ENCODE measurements around the gene EPHB1.
A peak's percentile ranks its signal among the peaks of the same experiment; 100 is the strongest.

EPHB1 gene

GRCh38 chr3:134804508-134805480, 9.7 kb downstream of the EPHB1 start:
- in situ Hi-C loops (cut with MboI; ENCODE audit: low sequenced_read_pairs): no loop called here
- Histone ChIP-seq H3K4me3 (no peak overlapping the region), H3K36me3 (replicated peaks) (no peaks in the 10 kb centered on the region), H3K27me3 (ENCODE audit: low read depth) (0 out of 2 replicates have a peak, but pooled peaks cover 3% of the 10 kb centered on the region), H3K4me1 (no peaks in the 10 kb centered on the region), H3K9me3 (no peaks in the 10 kb centered on the region)
- no peak for DNase-seq (ENCODE audit: low spot score in 2 of 2)

- in situ Hi-C loops (cut with MboI; ENCODE audit: low sequenced_read_pairs): no loop called here
- DNase-seq (ENCODE audit: low spot score in 2 of 2): no peak
- Histone ChIP-seq H3K9me3 (no peaks in the 10 kb centered on the region), H3K4me3 (no peak overlapping the region), H3K36me3 (replicated peaks) (no peaks in the 10 kb centered on the region), H3K4me1 (no peaks in the 10 kb centered on the region), H3K27me3 (ENCODE audit: low read depth) (no peaks in the 10 kb centered on the region)
These were observed 12.1 kb downstream of the EPHB1 start for GRCh38 chr3:134807189-134807588.

GRCh38 chr3:134808835-134809234, 13.8 kb downstream of the EPHB1 start:
- Histone ChIP-seq H3K4me3 (no peak overlapping the region), H3K9me3 (no peaks in the 10 kb centered on the region), H3K36me3 (replicated peaks) (no peaks in the 10 kb centered on the region), H3K27me3 (ENCODE audit: low read depth) (no peaks in the 10 kb centered on the region), H3K4me1 (no peaks in the 10 kb centered on the region)
- in situ Hi-C loops (cut with MboI; ENCODE audit: low sequenced_read_pairs): no loop called here
- no peak for DNase-seq (ENCODE audit: low spot score in 2 of 2)

- Histone ChIP-seq H3K36me3 (replicated peaks) (no peaks in the 10 kb centered on the region), H3K27me3 (ENCODE audit: low read depth) (peaks cover 2% of the 10 kb centered on the region; the same call in 1 of the 2 replicates), H3K4me3 (no peak overlapping the region), H3K4me1 (no peaks in the 10 kb centered on the region), H3K9me3 (no peaks in the 10 kb centered on the region)
- in situ Hi-C loops (cut with MboI; ENCODE audit: low sequenced_read_pairs): no loop called here
- peak in 1 of 2 experiments; percentile 9 for DNase-seq (ENCODE audit: low spot score in 2 of 2)
These were observed 14.5 kb downstream of the EPHB1 start for GRCh38 chr3:134809427-134810051.

GRCh38 chr3:134810052-134810435, 15.0 kb downstream of the EPHB1 start:
- Histone ChIP-seq H3K27me3 (ENCODE audit: low read depth) (peaks cover 2% of the 10 kb centered on the region; the same call in 1 of the 2 replicates), H3K4me3 (no peak overlapping the region), H3K9me3 (no peaks in the 10 kb centered on the region), H3K4me1 (no peaks in the 10 kb centered on the region), H3K36me3 (replicated peaks) (no peaks in the 10 kb centered on the region)
- in situ Hi-C loops (cut with MboI; ENCODE audit: low sequenced_read_pairs): no loop called here
- no peak for DNase-seq (ENCODE audit: low spot score in 2 of 2)

- Histone ChIP-seq H3K36me3 (replicated peaks) (no peaks in the 10 kb centered on the region), H3K27me3 (ENCODE audit: low read depth) (peaks cover 2% of the 10 kb centered on the region; the same call in 1 of the 2 replicates), H3K4me1 (no peaks in the 10 kb centered on the region), H3K9me3 (no peaks in the 10 kb centered on the region), H3K4me3 (no peak overlapping the region)
- in situ Hi-C loops (cut with MboI; ENCODE audit: low sequenced_read_pairs): no loop called here
- no peak for DNase-seq (ENCODE audit: low spot score in 2 of 2)
These were observed 15.8 kb downstream of the EPHB1 start for GRCh38 chr3:134810850-134811249.

GRCh38 chr3:134813618-134814017, 18.6 kb downstream of the EPHB1 start:
- no peaks in the 10 kb centered on the region for H3K9me3 ChIP-seq
- DNase-seq (ENCODE audit: low spot score in 2 of 2): no peak
- peaks cover 6% of the 10 kb centered on the region; the same call in 1 of the 2 replicates for H3K27me3 ChIP-seq (ENCODE audit: low read depth)
- no peaks in the 10 kb centered on the region for H3K4me1 ChIP-seq
- no peaks in the 10 kb centered on the region for H3K36me3 ChIP-seq (replicated peaks)
- in situ Hi-C loops (cut with MboI; ENCODE audit: low sequenced_read_pairs): no loop called here
- no peak overlapping the region for H3K4me3 ChIP-seq

- peaks cover 6% of the 10 kb centered on the region; the same call in 1 of the 2 replicates for H3K27me3 ChIP-seq (ENCODE audit: low read depth)
- no peaks in the 10 kb centered on the region for H3K36me3 ChIP-seq (replicated peaks)
- no peak for DNase-seq (ENCODE audit: low spot score in 2 of 2)
- H3K4me1 ChIP-seq: no peaks in the 10 kb centered on the region
- in situ Hi-C loops (cut with MboI; ENCODE audit: low sequenced_read_pairs): no loop called here
- H3K9me3 ChIP-seq: no peaks in the 10 kb centered on the region
- no peak overlapping the region for H3K4me3 ChIP-seq
These were observed 20.5 kb downstream of the EPHB1 start for GRCh38 chr3:134815519-134815918.

- DNase-seq (ENCODE audit: low spot score in 2 of 2): no peak
- no peaks in the 10 kb centered on the region for H3K9me3 ChIP-seq
- H3K36me3 ChIP-seq (replicated peaks): no peaks in the 10 kb centered on the region
- H3K4me1 ChIP-seq: no peaks in the 10 kb centered on the region
- in situ Hi-C loops (cut with MboI; ENCODE audit: low sequenced_read_pairs): no loop called here
- peaks cover 6% of the 10 kb centered on the region; the same call in 1 of the 2 replicates for H3K27me3 ChIP-seq (ENCODE audit: low read depth)
- no peak overlapping the region for H3K4me3 ChIP-seq
These were observed 21.6 kb downstream of the EPHB1 start for GRCh38 chr3:134816623-134817022.

- H3K4me3 ChIP-seq: no peak overlapping the region
- in situ Hi-C loops (cut with MboI; ENCODE audit: low sequenced_read_pairs): no loop called here
These were observed 22.2 kb downstream of the EPHB1 start for GRCh38 chr3:134817297-134817696.

GRCh38 chr3:134820994-134821393, 25.9 kb downstream of the EPHB1 start:
- in situ Hi-C loops (cut with MboI; ENCODE audit: low sequenced_read_pairs): no loop called here
- H3K9me3 ChIP-seq: no peaks in the 10 kb centered on the region
- no peaks in the 10 kb centered on the region for H3K4me1 ChIP-seq
- no peak overlapping the region for H3K4me3 ChIP-seq
- DNase-seq (ENCODE audit: low spot score in 2 of 2): no peak
- H3K27me3 ChIP-seq (ENCODE audit: low read depth): 0 out of 2 replicates have a peak, but pooled peaks cover 4% of the 10 kb centered on the region
- H3K36me3 ChIP-seq (replicated peaks): no peaks in the 10 kb centered on the region

More at GRCh38 chr3:134817297-134817696, 22.2 kb downstream of the EPHB1 start:
- H3K4me1 ChIP-seq: no peaks in the 10 kb centered on the region
- H3K9me3 ChIP-seq: no peaks in the 10 kb centered on the region
- DNase-seq (ENCODE audit: low spot score in 2 of 2): no peak
- no peaks in the 10 kb centered on the region for H3K36me3 ChIP-seq (replicated peaks)
- peaks cover 6% of the 10 kb centered on the region; the same call in 1 of the 2 replicates for H3K27me3 ChIP-seq (ENCODE audit: low read depth)

- in situ Hi-C loops (cut with MboI; ENCODE audit: low sequenced_read_pairs): no loop called here
- Histone ChIP-seq H3K36me3 (replicated peaks) (no peaks in the 10 kb centered on the region), H3K4me3 (no peak overlapping the region), H3K9me3 (no peaks in the 10 kb centered on the region), H3K4me1 (no peaks in the 10 kb centered on the region), H3K27me3 (ENCODE audit: low read depth) (0 out of 2 replicates have a peak, but pooled peaks cover 4% of the 10 kb centered on the region)
- no peak for DNase-seq (ENCODE audit: low spot score in 2 of 2)
These were observed 27.0 kb downstream of the EPHB1 start for GRCh38 chr3:134822090-134822489.

GRCh38 chr3:134823679-134824078, 28.6 kb downstream of the EPHB1 start:
- no peaks in the 10 kb centered on the region for H3K4me1 ChIP-seq
- no peak overlapping the region for H3K4me3 ChIP-seq
- H3K27me3 ChIP-seq (ENCODE audit: low read depth): no peaks in the 10 kb centered on the region
- H3K36me3 ChIP-seq (replicated peaks): no peaks in the 10 kb centered on the region
- no peak for DNase-seq (ENCODE audit: low spot score in 2 of 2)
- H3K9me3 ChIP-seq: no peaks in the 10 kb centered on the region
- in situ Hi-C loops (cut with MboI; ENCODE audit: low sequenced_read_pairs): no loop called here

- no peaks in the 10 kb centered on the region for H3K27me3 ChIP-seq (ENCODE audit: low read depth)
- H3K4me3 ChIP-seq: no peak overlapping the region
- H3K36me3 ChIP-seq (replicated peaks): no peaks in the 10 kb centered on the region
- in situ Hi-C loops (cut with MboI; ENCODE audit: low sequenced_read_pairs): no loop called here
- no peaks in the 10 kb centered on the region for H3K9me3 ChIP-seq
- no peak for DNase-seq (ENCODE audit: low spot score in 2 of 2)
- no peaks in the 10 kb centered on the region for H3K4me1 ChIP-seq
These were observed 29.7 kb downstream of the EPHB1 start for GRCh38 chr3:134824791-134825190.
